Measurements from ENCODE around the gene SLC12A7. TPM values are rescaled to one million over a fixed set of nuclear protein-coding genes. Genes with fewer than 3 reads are reported as not detected.

The SLC12A7 gene
- total and polyA plus RNA-seq, 2 of the 13 experiments (the other 11 are each of a cell fraction or from before 2014, with no cell fraction given) = 14.0 to 18.5 TPM

DNA sequence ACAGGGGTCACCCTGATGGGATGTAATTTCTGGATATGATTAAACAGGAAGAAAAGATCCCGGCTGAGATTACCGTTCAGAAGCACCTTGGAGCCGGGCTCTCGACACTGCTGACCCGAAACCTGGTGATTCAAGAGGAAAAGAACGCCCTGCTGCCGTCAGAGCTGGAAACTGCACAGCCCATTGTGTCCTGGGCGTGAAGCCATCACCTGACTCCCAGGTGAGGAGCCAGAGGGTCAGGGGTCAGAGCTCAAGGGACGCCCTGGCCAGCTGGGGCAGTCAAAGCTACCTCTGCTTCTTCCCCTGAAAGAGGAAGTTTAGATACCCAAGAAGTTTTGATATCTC lies 17.8 kb upstream of the SLC12A7 start:
- in situ Hi-C loops (cut with HindIII; ENCODE audit: extremely low pct_ligation_motif_present, low pct_unique_long_range_greater_than_20kb) (no loop called here), intact Hi-C loops (cut with micrococcal nuclease; ENCODE audit: unreplicated experiment) (no loop called here)
- POLR2A ChIA-PET = interaction anchor here (1.4 to 3.2 kb wide), 2 partner anchors 10 to 23 kb away, joined by 4 to 22 read pairs; no protein-coding TSS in a partner anchor
- 8% methylated on average over 5 of the region's 9 CpGs for WGBS (ENCODE audit: low lambda C conversion rate)
- DNase-seq (ENCODE audit: low spot score) = no peak
- BruUV-seq (replicated peaks) = no TSS peak
- TF ChIP-seq NR2F6 (IDR thresholded peaks at IDR 0.05) (no peak), NR2F6 (CRISPR knock-in tag; IDR thresholded peaks at IDR 0.05) (peak; percentile 47; the same call in 1 of the 2 replicates), ZNF747 (CRISPR knock-in tag; IDR thresholded peaks at IDR 0.05; ENCODE audit: borderline replicate concordance) (no peak)
- TF ChIP-seq, protein P1, sequence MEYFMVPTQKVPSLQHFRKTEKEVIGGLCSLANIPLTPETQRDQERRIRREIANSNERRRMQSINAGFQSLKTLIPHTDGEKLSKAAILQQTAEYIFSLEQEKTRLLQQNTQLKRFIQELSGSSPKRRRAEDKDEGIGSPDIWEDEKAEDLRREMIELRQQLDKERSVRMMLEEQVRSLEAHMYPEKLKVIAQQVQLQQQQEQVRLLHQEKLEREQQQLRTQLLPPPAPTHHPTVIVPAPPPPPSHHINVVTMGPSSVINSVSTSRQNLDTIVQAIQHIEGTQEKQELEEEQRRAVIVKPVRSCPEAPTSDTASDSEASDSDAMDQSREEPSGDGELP (IDR thresholded peaks at IDR 0.05; ENCODE audit: borderline replicate concordance, low read depth) = peak; percentile 21; the same call in 1 of the 2 replicates
- FAIRE-seq = no peak
- no peaks in the 10 kb centered on the region for H3K36me3 ChIP-seq (replicated peaks in 1 of 2; ENCODE audit: control insufficient read depth in 1 of 2, insufficient read depth in 2 of 2, low read length in 2 of 2)
- peaks cover 47% of the 10 kb centered on the region for H3K4me1 ChIP-seq (ENCODE audit: insufficient read depth, low read length)
- no peaks in the 10 kb centered on the region for H3K9me3 ChIP-seq (ENCODE audit: low read length)
- no peak overlapping the region; the same call in 1 of the 2 replicates for H3K4me2 ChIP-seq (ENCODE audit: low read depth, low read length)
- no peaks in the 10 kb centered on the region for H4K20me1 ChIP-seq (ENCODE audit: insufficient read depth, low read length)
- no peak overlapping the region for H2AFZ ChIP-seq (ENCODE audit: low read length)
- H3K27ac ChIP-seq (ENCODE audit: extremely low read length, insufficient read depth, low read length) = no peak overlapping the region
- no peaks in the 10 kb centered on the region for H3K79me2 ChIP-seq (ENCODE audit: insufficient read depth, low read length)
- CTCF ChIA-PET (ENCODE audit: low intra/inter-chr PET ratio, low total read pairs) = no interaction called here
- H3K9ac ChIP-seq (ENCODE audit: insufficient read depth, low read depth, low read length) = no peak overlapping the region
- H3K4me3 ChIP-seq (replicated peaks in 1 of 3; ENCODE audit: insufficient read depth in 1 of 3, low read depth in 2 of 3, low read length in 3 of 3) = no peak overlapping the region
- H3K27me3 ChIP-seq (ENCODE audit: control insufficient read depth in 1 of 2, insufficient read depth in 2 of 2, low read length in 2 of 2) = peaks cover 3 to 78% of the 10 kb centered on the region in 2 experiments; a peak in 4 of 5 replicates
- ATAC-seq = no peak

DNA sequence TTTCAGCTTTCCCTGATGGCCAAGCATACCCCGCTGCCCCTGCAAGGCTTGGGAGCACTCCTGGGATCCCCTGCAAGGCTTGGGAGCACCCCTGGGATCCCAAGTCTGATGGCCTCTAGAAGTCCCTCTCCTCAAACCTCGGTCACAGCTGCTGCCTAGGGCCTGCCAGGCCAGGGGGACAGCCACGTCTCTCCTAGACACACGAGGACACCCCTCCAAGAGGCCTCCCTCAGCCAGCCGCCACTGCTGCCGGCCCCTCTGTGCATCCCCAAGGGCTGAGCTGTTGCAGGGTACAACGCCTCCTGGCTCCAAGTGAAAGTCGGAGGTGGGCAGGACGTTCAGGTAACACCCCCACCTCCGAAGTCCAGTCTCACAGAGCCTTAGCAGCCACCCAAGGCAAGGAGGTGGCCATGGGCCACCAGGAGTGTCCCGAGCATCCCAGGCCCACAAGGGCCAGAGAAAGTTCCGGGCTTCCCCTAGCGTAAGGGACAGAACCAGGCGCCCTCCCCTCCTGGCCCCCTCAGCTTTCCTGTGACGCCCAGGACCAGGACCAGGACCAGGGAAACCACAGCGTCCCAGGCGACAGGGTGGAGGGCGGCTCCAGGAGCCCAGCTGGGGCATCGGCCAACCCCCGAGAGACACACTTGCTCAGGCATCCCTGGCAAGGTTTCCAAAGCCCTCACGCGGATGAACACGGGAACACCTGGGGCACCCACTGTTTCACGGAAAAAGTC lies 17.3 kb upstream of the SLC12A7 start:
- intact Hi-C loops (cut with micrococcal nuclease; ENCODE audit: unreplicated experiment) = no loop called here
- BruUV-seq (replicated peaks) = no TSS peak
- CTCF ChIA-PET (ENCODE audit: low intra/inter-chr PET ratio, low total read pairs) = no interaction called here
- TF ChIP-seq FOXA3 (CRISPR knock-in tag; IDR thresholded peaks at IDR 0.05) = no peak
- TF ChIP-seq, protein P2, sequence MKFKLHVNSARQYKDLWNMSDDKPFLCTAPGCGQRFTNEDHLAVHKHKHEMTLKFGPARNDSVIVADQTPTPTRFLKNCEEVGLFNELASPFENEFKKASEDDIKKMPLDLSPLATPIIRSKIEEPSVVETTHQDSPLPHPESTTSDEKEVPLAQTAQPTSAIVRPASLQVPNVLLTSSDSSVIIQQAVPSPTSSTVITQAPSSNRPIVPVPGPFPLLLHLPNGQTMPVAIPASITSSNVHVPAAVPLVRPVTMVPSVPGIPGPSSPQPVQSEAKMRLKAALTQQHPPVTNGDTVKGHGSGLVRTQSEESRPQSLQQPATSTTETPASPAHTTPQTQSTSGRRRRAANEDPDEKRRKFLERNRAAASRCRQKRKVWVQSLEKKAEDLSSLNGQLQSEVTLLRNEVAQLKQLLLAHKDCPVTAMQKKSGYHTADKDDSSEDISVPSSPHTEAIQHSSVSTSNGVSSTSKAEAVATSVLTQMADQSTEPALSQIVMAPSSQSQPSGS (CRISPR knock-in tag; IDR thresholded peaks at IDR 0.05) = no peak
- TF ChIP-seq ZNF468 (CRISPR knock-in tag; IDR thresholded peaks at IDR 0.05) = no peak
- TF ChIP-seq, protein P3, sequence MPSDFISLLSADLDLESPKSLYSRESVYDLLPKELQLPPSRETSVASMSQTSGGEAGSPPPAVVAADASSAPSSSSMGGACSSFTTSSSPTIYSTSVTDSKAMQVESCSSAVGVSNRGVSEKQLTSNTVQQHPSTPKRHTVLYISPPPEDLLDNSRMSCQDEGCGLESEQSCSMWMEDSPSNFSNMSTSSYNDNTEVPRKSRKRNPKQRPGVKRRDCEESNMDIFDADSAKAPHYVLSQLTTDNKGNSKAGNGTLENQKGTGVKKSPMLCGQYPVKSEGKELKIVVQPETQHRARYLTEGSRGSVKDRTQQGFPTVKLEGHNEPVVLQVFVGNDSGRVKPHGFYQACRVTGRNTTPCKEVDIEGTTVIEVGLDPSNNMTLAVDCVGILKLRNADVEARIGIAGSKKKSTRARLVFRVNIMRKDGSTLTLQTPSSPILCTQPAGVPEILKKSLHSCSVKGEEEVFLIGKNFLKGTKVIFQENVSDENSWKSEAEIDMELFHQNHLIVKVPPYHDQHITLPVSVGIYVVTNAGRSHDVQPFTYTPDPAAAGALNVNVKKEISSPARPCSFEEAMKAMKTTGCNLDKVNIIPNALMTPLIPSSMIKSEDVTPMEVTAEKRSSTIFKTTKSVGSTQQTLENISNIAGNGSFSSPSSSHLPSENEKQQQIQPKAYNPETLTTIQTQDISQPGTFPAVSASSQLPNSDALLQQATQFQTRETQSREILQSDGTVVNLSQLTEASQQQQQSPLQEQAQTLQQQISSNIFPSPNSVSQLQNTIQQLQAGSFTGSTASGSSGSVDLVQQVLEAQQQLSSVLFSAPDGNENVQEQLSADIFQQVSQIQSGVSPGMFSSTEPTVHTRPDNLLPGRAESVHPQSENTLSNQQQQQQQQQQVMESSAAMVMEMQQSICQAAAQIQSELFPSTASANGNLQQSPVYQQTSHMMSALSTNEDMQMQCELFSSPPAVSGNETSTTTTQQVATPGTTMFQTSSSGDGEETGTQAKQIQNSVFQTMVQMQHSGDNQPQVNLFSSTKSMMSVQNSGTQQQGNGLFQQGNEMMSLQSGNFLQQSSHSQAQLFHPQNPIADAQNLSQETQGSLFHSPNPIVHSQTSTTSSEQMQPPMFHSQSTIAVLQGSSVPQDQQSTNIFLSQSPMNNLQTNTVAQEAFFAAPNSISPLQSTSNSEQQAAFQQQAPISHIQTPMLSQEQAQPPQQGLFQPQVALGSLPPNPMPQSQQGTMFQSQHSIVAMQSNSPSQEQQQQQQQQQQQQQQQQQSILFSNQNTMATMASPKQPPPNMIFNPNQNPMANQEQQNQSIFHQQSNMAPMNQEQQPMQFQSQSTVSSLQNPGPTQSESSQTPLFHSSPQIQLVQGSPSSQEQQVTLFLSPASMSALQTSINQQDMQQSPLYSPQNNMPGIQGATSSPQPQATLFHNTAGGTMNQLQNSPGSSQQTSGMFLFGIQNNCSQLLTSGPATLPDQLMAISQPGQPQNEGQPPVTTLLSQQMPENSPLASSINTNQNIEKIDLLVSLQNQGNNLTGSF (CRISPR knock-in tag; IDR thresholded peaks at IDR 0.05) = no peak
- no peak for TF ChIP-seq FOSL1 (CRISPR knock-in tag; IDR thresholded peaks at IDR 0.05; ENCODE audit: borderline replicate concordance)
- TF ChIP-seq, protein P4, sequence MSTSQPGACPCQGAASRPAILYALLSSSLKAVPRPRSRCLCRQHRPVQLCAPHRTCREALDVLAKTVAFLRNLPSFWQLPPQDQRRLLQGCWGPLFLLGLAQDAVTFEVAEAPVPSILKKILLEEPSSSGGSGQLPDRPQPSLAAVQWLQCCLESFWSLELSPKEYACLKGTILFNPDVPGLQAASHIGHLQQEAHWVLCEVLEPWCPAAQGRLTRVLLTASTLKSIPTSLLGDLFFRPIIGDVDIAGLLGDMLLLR (CRISPR knock-in tag; IDR thresholded peaks at IDR 0.05) = no peak

More for the DNA sequence above, 17.3 kb upstream of the SLC12A7 start:
- Histone ChIP-seq H3K9me3 (ENCODE audit: low read length) (no peaks in the 10 kb centered on the region), H3K36me3 (replicated peaks in 1 of 2; ENCODE audit: control insufficient read depth in 1 of 2, insufficient read depth in 2 of 2, low read length in 2 of 2) (no peaks in the 10 kb centered on the region), H3K27ac (ENCODE audit: extremely low read length, insufficient read depth, low read length) (no peak overlapping the region), H3K9ac (ENCODE audit: insufficient read depth, low read depth, low read length) (no peak overlapping the region), H3K4me1 (ENCODE audit: insufficient read depth, low read length) (peaks cover 47% of the 10 kb centered on the region), H3K4me3 (replicated peaks in 1 of 3; ENCODE audit: insufficient read depth in 1 of 3, low read depth in 2 of 3, low read length in 3 of 3) (no peak overlapping the region), H3K79me2 (ENCODE audit: insufficient read depth, low read length) (no peaks in the 10 kb centered on the region), H2AFZ (ENCODE audit: low read length) (no peak overlapping the region), H3K4me2 (ENCODE audit: low read depth, low read length) (no peak overlapping the region), H4K20me1 (ENCODE audit: insufficient read depth, low read length) (no peaks in the 10 kb centered on the region), H3K27me3 (ENCODE audit: control insufficient read depth in 1 of 2, insufficient read depth in 2 of 2, low read length in 2 of 2) (peaks cover 3 to 78% of the 10 kb centered on the region in 2 experiments; a peak in 4 of 5 replicates)
- FAIRE-seq (no peak), DNase-seq (ENCODE audit: low spot score) (no peak), ATAC-seq (no peak)
- in situ Hi-C loops (cut with HindIII; ENCODE audit: extremely low pct_ligation_motif_present, low pct_unique_long_range_greater_than_20kb) = no loop called here
- 28% methylated on average over 3 of the region's 24 CpGs for WGBS (ENCODE audit: low lambda C conversion rate)
- POLR2A ChIA-PET = interaction anchor here (3.2 kb wide), 1 partner anchor 23 kb away, joined by 22 read pairs; no protein-coding TSS in a partner anchor
